Posterior cingulate gyrus (tissue), 11 donors: Measurements from ENCODE around the gene HCFC1.

Experiments used
- DNase-seq, 10 donors: peaks; one replicate each; pipeline versions ENCODE4 v3.0.0 to v3.0.0-alpha.2; 2020 to 2021; ENCODE audit warnings: mixed read lengths in 3 of 10
- intact Hi-C: fragments of 100-400 bp; cut with DNase I; formaldehyde crosslinking; loops from one replicate; pipeline ENCODE4 v1.15.1; 2023

The HCFC1 gene

GRCh38 chrX:153948002-153948466, 23.6 kb downstream of the HCFC1 start:
- no peak for DNase-seq
- intact Hi-C loops, result no loop called here

GRCh38 chrX:153947009-153947769, 24.4 kb downstream of the HCFC1 start:
- peak in 9 of 10 donors; percentile 34 to 96 (median 62) for DNase-seq
- intact Hi-C loops, result loop anchor here (1.0 kb wide), 1 partner anchor 183 kb away; the partner anchor contains the start of gene PLXNB3

GRCh38 chrX:153945956-153946943, 25.4 kb downstream of the HCFC1 start:
- no peak for DNase-seq
- intact Hi-C loops, result no loop called here

- intact Hi-C loops, result no loop called here
- no peak for DNase-seq
These were observed 26.8 kb downstream of the HCFC1 start for GRCh38 chrX:153944800-153945150.

- DNase-seq, result peak in 4 of 10 donors; percentile 30 to 93 (median 58)
- intact Hi-C loops, result no loop called here
These were observed 27.3 kb downstream of the HCFC1 start, which contains the start of gene RENBP for GRCh38 chrX:153944140-153944799. Gene RENBP, minus strand, starts transcription at chrX:153944643. Its CDS starts 33 bp downstream, at chrX:153944610.

- intact Hi-C loops, result no loop called here
- DNase-seq, result no peak
These were observed 30.0 kb downstream of the HCFC1 start for GRCh38 chrX:153941336-153942252.

GRCh38 chrX:153939573-153939972, 32.0 kb downstream of the HCFC1 start:
- intact Hi-C loops, result no loop called here

GRCh38 chrX:153938226-153938786, 33.3 kb downstream of the HCFC1 start:
- DNase-seq, result no peak
- intact Hi-C loops, result no loop called here

More at GRCh38 chrX:153939573-153939972, 32.0 kb downstream of the HCFC1 start:
- no peak for DNase-seq

- intact Hi-C loops, result no loop called here
- no peak for DNase-seq
These were observed 34.6 kb downstream of the HCFC1 start for GRCh38 chrX:153937056-153937455.

GRCh38 chrX:153935326-153935851, 36.2 kb downstream of the HCFC1 start:
- intact Hi-C loops, result no loop called here
- DNase-seq, result no peak

- peak; percentile 38 to 96 (median 58) for DNase-seq
- intact Hi-C loops, result no loop called here
These were observed 36.8 kb downstream of the HCFC1 start, which contains the start of gene NAA10 for GRCh38 chrX:153934762-153935325. Gene NAA10, minus strand, starts transcription at chrX:153935037. Its CDS starts 133 bp downstream, at chrX:153934904.

- DNase-seq, result peak in 1 of 10 donors; percentile 77
- intact Hi-C loops, result no loop called here
These were observed 37.4 kb downstream of the HCFC1 start for GRCh38 chrX:153934148-153934761.

GRCh38 chrX:153933748-153934147, 37.9 kb downstream of the HCFC1 start:
- intact Hi-C loops, result no loop called here
- DNase-seq, result no peak

- DNase-seq, result no peak
- intact Hi-C loops, result no loop called here
These were observed 39.2 kb downstream of the HCFC1 start for GRCh38 chrX:153932220-153932915.

GRCh38 chrX:153931748-153932147, 39.9 kb downstream of the HCFC1 start:
- no peak for DNase-seq
- intact Hi-C loops, result no loop called here

GRCh38 chrX:153931151-153931550, 40.5 kb downstream of the HCFC1 start:
- intact Hi-C loops, result no loop called here
- DNase-seq, result no peak
